ENCODE results near the gene SLC10A7. TPM values are rescaled to one million over a fixed set of nuclear protein-coding genes. Genes with fewer than 3 reads are reported as not detected.

SLC10A7 gene
- total and polyA plus RNA-seq, 2 of the 8 experiments (the other 6 are each of a cell fraction or from before 2014, with no cell fraction given): 2.5 to 2.9 TPM

DNA sequence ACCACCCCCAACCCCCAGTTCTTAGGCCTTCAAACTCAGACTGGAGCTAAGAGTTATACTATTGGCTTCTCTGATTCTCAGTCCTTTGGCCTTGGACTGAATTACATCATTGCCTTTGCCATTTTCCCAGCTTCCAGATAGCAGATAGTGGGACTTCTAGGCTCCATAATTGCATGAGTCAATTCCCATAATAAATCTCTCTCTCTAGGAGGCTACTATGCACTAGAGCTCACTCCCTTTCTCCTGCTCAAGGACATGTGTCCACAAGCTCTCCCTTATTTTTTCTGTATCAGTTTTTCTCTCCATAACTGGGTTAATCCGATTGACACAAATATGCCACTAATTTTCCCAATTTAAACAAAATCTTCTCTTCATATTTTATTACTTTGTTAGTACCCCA lies 204.0 kb downstream of the SLC10A7 start (continued):
- TF ChIP-seq PHF8 (conservative IDR thresholded peaks at IDR 0.05; ENCODE audit: low read depth, low read length): no peak
- no peak for TF ChIP-seq GTF2F1 (IDR thresholded peaks at IDR 0.05; ENCODE audit: borderline replicate concordance, low read depth, low read length)
- no peak for TF ChIP-seq KDM5A (IDR thresholded peaks at IDR 0.05; ENCODE audit: low read length)
- TF ChIP-seq RAD21 (IDR thresholded peaks at IDR 0.05 in 1 of 2, conservative IDR thresholded peaks at IDR 0.05 in 1 of 2; ENCODE audit: low read depth in 2 of 2, low read length in 2 of 2): no peak
- TF ChIP-seq EZH2 (IDR thresholded peaks at IDR 0.05; ENCODE audit: low read depth, low read length, severe bottlenecking): no peak
